GM12878 (cell line): Measurements from ENCODE around the gene KLHDC2. TPM values are rescaled to one million over a fixed set of nuclear protein-coding genes. Genes with fewer than 3 reads are reported as not detected.

Experiments
- BHLHE40 ChIP-seq, 2 experiments: fragments of 450-650 bp in 1 of 2; IDR thresholded peaks; 2 replicates each; pipeline ENCODE4 v1.6.1; 2011 to 2017; ENCODE audit warnings: low read depth in 2 of 2, borderline replicate concordance in 1 of 2, improper control_type of control experiment in 1 of 2, low read length in 1 of 2, mild to moderate bottlenecking in 1 of 2
- CHD1 ChIP-seq: IDR thresholded peaks from 2 replicates; pipeline ENCODE4 v1.6.1; 2012; ENCODE audit warnings: low read depth, low read length, improper control_type of control experiment
- CREB1 ChIP-seq: IDR thresholded peaks from 2 replicates; pipeline ENCODE4 v1.6.1; 2012; ENCODE audit warnings: low read depth, mild to moderate bottlenecking, inconsistent platforms
- GABPA ChIP-seq: IDR thresholded peaks from 2 replicates; pipeline ENCODE4 v1.6.1; 2014; ENCODE audit warnings: antibody characterized with exemption, low read depth, mild to moderate bottlenecking, inconsistent platforms
- HCFC1 ChIP-seq: fragments of 150-350 bp; IDR thresholded peaks from 2 replicates; pipeline ENCODE4 v1.6.1; 2014; ENCODE audit warnings: low read length
- LARP7 ChIP-seq: fragments of 450-650 bp; IDR thresholded peaks from 2 replicates; pipeline ENCODE4 v1.6.1; 2017; ENCODE audit warnings: mild to moderate bottlenecking
- MEF2A ChIP-seq: IDR thresholded peaks from 2 replicates; pipeline ENCODE4 v1.6.1; 2011; ENCODE audit warnings: low read depth, mild to moderate bottlenecking, low read length, moderate library complexity; ENCODE audit not compliant: insufficient read depth
- NFYB ChIP-seq: IDR thresholded peaks from 2 replicates; pipeline ENCODE4 v1.6.1; 2011; ENCODE audit warnings: low read depth, mild to moderate bottlenecking, low read length, improper control_type of control experiment, moderate library complexity; ENCODE audit not compliant: insufficient read depth
- NR2C1 ChIP-seq: fragments of 450-650 bp; IDR thresholded peaks from 2 replicates; pipeline ENCODE4 v1.6.1; 2017; ENCODE audit warnings: antibody characterized with exemption, mild to moderate bottlenecking, moderate library complexity
- POLR2A ChIP-seq: IDR thresholded peaks from 2 replicates; pipeline ENCODE4 v1.6.1; 2011; ENCODE audit warnings: low read depth, mild to moderate bottlenecking, low read length
- SIX5 ChIP-seq: IDR thresholded peaks from 2 replicates; pipeline ENCODE4 v1.6.1; 2011; ENCODE audit warnings: mild to moderate bottlenecking, low read depth, low read length, moderate library complexity; ENCODE audit not compliant: severe bottlenecking
- SP1 ChIP-seq: IDR thresholded peaks from one replicate; pipeline ENCODE4 v1.6.1; 2011; ENCODE audit warnings: low read depth, low read length
- SREBF2 ChIP-seq: IDR thresholded peaks from 2 replicates; pipeline ENCODE4 v1.6.1; 2012; ENCODE audit warnings: mild to moderate bottlenecking, low read length
- TCF3 ChIP-seq: IDR thresholded peaks from 2 replicates; pipeline ENCODE4 v1.6.1; 2012; ENCODE audit warnings: low read depth, mild to moderate bottlenecking, low read length, borderline replicate concordance; ENCODE audit not compliant: insufficient read depth
- polyA plus RNA-seq, 11 experiments: library from polyadenylated mRNA; depleted of rRNA in 4 of 11; unstranded in 6 of 11; stranded (reverse) in 5 of 11; fragments of >200 nt; fragmentation: Nextera tagmentation in 4 of 11; fragmentation: Illumina TruSeq in 1 of 11; extraction: Ambion mirVana in 4 of 11; extraction: Trizol in 1 of 11; gene quantifications; 1 replicate in 1 of 11; 2 replicates in 10 of 11; pipeline versions ENCODE4 v1.2.1 to v1.2.3, GENCODE V29; 2011 to 2016; ENCODE audit warnings: inconsistent platforms in 2 of 11, missing spikeins in 2 of 11, low read depth in 1 of 11
- total RNA-seq, 4 experiments: library from RNA; depleted of rRNA in 3 of 4; stranded (reverse); fragments of >200 nt in 3 of 4; fragmentation: Illumina TruSeq in 1 of 4; extraction: Trizol in 1 of 4; gene quantifications; 2 replicates each; pipeline versions ENCODE4 v1.2.1 to v1.2.3, GENCODE V29; 2013 to 2021
- TF ChIP-seq, protein P1 (sequence below): fragments of 450-650 bp; IDR thresholded peaks from 2 replicates; pipeline ENCODE4 v1.6.1; 2017; ENCODE audit warnings: borderline replicate concordance
- TF ChIP-seq, protein P2 (sequence below): fragments of 450-650 bp; formaldehyde crosslinking; IDR thresholded peaks from 2 replicates; pipeline ENCODE4 v1.5.0; 2022; ENCODE audit warnings: mild to moderate bottlenecking, missing genetic modification characterization
- TF ChIP-seq, protein P3 (sequence below): fragments of 450-650 bp; IDR thresholded peaks from 2 replicates; pipeline ENCODE4 v1.6.1; 2017; ENCODE audit warnings: mild to moderate bottlenecking, moderate library complexity
- TF ChIP-seq, protein P4 (sequence below): fragments of 450-650 bp; IDR thresholded peaks from 2 replicates; pipeline ENCODE4 v1.6.1; 2016; ENCODE audit warnings: mild to moderate bottlenecking

Gene KLHDC2
- total and polyA plus RNA-seq, 10 of the 15 experiments (the other 5 are each of a cell fraction or from before 2014, with no cell fraction given), result 6.0 to 45.0 (median 24.7) TPM

DNA sequence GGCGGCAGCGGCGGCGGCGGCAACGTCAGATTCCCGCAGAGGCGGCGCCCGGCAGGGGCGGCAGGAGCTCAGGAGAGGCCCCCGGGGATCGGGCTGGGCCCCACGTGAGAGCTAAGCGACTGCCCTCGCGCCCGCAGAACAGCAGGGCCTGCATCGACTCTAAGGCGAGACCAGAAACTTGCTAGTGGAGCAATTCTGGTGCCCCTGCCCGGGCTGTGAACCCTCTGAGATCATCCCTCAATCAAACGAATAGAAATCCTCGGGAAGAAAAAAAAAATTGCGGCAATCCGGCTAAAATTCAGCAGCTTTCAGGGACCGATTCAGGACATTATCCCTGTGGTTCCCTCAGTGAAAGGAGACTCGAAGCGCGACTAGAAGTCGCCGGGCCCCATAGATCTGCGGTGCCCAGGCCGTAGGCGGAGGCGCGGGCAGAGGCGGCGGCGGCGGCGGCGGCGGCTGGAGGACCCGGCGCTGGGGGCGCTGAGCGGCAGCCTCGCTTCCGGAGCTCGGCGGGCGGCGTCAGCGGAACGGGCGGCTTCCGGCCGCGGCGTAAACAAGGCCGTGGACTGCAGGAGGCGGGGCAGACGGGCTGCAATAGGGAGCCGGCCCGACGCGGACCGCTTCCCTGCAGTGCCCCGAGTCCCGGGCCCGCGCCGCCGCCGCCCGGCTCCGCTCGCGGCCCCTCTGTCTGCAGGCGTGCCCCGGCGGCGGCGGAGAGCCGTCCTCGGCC lies at the start of gene KLHDC2 (continued):
- TF ChIP-seq CREB1, result peak; percentile 71
- no peak for TF ChIP-seq SREBF2
- TF ChIP-seq, protein P1, sequence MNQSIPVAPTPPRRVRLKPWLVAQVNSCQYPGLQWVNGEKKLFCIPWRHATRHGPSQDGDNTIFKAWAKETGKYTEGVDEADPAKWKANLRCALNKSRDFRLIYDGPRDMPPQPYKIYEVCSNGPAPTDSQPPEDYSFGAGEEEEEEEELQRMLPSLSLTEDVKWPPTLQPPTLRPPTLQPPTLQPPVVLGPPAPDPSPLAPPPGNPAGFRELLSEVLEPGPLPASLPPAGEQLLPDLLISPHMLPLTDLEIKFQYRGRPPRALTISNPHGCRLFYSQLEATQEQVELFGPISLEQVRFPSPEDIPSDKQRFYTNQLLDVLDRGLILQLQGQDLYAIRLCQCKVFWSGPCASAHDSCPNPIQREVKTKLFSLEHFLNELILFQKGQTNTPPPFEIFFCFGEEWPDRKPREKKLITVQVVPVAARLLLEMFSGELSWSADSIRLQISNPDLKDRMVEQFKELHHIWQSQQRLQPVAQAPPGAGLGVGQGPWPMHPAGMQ, result no peak
- peak; percentile 63 for TF ChIP-seq NR2C1
- TF ChIP-seq CHD1, result no peak
- no peak for TF ChIP-seq SIX5
- TF ChIP-seq SP1, result no peak
- peak; percentile 79 for TF ChIP-seq GABPA
- TF ChIP-seq NFYB, result no peak
- peak; percentile 91 for TF ChIP-seq LARP7
- TF ChIP-seq, protein P2, sequence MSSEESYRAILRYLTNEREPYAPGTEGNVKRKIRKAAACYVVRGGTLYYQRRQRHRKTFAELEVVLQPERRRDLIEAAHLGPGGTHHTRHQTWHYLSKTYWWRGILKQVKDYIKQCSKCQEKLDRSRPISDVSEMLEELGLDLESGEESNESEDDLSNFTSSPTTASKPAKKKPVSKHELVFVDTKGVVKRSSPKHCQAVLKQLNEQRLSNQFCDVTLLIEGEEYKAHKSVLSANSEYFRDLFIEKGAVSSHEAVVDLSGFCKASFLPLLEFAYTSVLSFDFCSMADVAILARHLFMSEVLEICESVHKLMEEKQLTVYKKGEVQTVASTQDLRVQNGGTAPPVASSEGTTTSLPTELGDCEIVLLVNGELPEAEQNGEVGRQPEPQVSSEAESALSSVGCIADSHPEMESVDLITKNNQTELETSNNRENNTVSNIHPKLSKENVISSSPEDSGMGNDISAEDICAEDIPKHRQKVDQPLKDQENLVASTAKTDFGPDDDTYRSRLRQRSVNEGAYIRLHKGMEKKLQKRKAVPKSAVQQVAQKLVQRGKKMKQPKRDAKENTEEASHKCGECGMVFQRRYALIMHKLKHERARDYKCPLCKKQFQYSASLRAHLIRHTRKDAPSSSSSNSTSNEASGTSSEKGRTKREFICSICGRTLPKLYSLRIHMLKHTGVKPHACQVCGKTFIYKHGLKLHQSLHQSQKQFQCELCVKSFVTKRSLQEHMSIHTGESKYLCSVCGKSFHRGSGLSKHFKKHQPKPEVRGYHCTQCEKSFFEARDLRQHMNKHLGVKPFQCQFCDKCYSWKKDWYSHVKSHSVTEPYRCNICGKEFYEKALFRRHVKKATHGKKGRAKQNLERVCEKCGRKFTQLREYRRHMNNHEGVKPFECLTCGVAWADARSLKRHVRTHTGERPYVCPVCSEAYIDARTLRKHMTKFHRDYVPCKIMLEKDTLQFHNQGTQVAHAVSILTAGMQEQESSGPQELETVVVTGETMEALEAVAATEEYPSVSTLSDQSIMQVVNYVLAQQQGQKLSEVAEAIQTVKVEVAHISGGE, result peak; percentile 28; the same call in 1 of the 2 replicates
- TF ChIP-seq BHLHE40 (IDR thresholded peaks at IDR 0.05; ENCODE audit: borderline replicate concordance in 1 of 2, low read depth in 2 of 2, low read length in 1 of 2), result peak; percentile 60 to 82
- peak; percentile 51; the same call in 1 of the 2 replicates for TF ChIP-seq HCFC1
- TF ChIP-seq, protein P3, sequence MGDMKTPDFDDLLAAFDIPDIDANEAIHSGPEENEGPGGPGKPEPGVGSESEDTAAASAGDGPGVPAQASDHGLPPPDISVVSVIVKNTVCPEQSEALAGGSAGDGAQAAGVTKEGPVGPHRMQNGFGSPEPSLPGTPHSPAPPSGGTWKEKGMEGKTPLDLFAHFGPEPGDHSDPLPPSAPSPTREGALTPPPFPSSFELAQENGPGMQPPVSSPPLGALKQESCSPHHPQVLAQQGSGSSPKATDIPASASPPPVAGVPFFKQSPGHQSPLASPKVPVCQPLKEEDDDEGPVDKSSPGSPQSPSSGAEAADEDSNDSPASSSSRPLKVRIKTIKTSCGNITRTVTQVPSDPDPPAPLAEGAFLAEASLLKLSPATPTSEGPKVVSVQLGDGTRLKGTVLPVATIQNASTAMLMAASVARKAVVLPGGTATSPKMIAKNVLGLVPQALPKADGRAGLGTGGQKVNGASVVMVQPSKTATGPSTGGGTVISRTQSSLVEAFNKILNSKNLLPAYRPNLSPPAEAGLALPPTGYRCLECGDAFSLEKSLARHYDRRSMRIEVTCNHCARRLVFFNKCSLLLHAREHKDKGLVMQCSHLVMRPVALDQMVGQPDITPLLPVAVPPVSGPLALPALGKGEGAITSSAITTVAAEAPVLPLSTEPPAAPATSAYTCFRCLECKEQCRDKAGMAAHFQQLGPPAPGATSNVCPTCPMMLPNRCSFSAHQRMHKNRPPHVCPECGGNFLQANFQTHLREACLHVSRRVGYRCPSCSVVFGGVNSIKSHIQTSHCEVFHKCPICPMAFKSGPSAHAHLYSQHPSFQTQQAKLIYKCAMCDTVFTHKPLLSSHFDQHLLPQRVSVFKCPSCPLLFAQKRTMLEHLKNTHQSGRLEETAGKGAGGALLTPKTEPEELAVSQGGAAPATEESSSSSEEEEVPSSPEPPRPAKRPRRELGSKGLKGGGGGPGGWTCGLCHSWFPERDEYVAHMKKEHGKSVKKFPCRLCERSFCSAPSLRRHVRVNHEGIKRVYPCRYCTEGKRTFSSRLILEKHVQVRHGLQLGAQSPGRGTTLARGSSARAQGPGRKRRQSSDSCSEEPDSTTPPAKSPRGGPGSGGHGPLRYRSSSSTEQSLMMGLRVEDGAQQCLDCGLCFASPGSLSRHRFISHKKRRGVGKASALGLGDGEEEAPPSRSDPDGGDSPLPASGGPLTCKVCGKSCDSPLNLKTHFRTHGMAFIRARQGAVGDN, result peak; percentile 77
- TF ChIP-seq POLR2A, result peak; percentile 81
- TF ChIP-seq, protein P4, sequence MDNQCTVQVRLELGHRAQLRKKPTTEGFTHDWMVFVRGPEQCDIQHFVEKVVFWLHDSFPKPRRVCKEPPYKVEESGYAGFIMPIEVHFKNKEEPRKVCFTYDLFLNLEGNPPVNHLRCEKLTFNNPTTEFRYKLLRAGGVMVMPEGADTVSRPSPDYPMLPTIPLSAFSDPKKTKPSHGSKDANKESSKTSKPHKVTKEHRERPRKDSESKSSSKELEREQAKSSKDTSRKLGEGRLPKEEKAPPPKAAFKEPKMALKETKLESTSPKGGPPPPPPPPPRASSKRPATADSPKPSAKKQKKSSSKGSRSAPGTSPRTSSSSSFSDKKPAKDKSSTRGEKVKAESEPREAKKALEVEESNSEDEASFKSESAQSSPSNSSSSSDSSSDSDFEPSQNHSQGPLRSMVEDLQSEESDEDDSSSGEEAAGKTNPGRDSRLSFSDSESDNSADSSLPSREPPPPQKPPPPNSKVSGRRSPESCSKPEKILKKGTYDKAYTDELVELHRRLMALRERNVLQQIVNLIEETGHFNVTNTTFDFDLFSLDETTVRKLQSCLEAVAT, result peak; percentile 45; the same call in 1 of the 2 replicates
- 0 out of 2 replicates have a peak, but pooled peaks have one; percentile 44 for TF ChIP-seq TCF3
- TF ChIP-seq MEF2A, result 0 out of 2 replicates have a peak, but pooled peaks have one; percentile 34
